GM21447 (cell line): ENCODE data around the gene TARBP1.

Source experiments
- ATAC-seq: cut with Tn5 transposase; IDR thresholded peaks from one replicate; pipeline ENCODE4 v1.9.1; 2021; ENCODE audit not compliant: unreplicated experiment

Gene TARBP1

DNA sequence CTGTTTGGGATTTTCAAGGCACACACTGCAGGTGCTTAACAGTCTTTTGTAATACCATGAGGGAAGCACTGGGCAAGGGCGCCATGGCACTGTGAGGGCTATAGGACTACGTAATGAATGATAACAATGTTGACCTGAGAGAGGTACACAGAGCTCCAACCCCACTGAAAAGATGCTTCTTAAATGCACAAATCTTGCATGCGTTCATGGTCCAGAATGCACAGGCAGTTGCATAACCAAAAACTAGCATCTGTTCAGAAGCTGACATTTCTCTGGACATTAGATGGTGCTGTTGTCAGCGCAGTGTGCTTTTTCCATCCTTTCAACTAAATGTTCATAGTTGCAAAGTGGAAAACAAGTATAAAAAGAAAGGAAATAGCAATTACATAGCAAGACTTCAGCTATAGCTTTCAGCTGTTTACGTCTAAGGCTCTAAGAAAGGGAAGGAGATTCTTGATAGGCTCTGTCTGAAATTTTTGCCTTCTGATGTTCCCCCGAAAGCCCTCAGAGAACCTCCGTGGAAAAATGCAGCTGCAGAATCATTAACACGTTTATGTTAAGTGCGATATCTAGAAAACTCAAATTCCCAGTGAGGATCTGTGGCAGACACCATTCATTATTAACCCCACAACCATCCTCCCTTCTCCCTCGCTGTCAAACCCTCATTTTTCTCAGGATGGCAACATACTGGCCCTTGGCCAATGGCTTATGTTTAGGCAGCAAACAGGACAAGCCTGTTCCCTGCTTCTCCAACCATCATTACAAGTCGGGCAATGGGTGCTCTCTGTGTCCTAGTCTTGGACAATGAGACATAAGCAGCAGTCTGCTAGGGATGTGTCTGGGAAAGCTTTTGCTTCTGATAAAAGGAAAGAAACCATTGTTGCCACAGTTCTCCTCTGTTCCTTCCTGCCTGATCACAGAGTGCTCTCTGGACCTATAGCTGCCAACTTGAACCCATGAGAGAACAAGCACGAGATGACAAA lies 8.2 kb upstream of the TARBP1 start:
- no peak for ATAC-seq

DNA sequence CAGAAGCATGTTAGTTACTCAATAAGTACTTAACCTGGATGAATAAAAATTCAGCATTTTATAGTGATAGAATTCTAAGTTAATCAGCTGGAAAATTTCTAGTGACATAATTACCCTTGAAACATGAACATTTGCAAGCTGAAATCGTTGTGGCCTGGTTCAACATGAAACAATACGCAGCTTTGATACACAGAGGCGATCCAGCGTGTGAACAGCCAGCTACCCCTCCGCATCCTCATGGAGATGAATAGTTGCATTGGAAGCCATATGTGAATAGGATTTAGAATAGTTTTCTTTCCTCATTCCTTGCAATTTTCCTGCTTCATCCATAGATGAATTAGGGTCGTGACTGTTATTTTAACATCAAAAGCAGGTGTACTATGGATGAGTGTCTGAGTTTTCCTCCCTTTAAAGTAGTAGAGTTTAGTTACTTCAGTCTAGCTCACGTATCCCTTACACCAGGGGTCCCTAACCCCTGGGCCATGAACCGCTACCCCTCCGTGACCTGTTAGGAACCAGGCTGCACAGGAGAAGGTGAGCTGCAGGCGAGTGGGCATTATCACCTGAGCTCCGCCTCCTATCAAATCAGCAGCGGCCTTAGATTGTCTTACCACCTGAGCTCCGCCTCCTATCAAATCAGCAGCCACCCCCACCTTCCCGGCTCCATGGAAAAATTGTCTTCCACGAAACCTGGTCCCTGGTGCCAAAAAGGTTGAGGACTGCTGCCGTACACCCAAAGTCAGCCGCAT lies 6.2 kb upstream of the TARBP1 start:
- no peak for ATAC-seq

DNA sequence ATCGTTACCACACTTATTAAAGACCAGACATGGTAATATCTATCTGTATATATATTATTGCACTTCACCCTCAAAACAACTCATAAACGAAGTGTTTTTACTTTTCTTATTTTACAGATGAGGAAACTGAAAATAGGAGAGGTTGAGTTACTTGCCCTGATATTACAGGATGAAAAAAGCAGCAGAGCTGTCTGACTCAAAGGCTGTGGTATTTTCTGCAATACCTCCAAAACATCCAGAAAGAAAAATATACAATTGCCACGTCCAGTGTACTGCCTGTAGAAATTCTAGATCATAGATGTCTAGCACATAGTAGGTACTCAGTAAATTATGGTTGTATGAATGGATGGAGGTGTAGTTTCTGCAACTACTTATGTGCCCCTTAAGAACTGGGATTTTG lies 5.2 kb upstream of the TARBP1 start:
- ATAC-seq, result no peak

DNA sequence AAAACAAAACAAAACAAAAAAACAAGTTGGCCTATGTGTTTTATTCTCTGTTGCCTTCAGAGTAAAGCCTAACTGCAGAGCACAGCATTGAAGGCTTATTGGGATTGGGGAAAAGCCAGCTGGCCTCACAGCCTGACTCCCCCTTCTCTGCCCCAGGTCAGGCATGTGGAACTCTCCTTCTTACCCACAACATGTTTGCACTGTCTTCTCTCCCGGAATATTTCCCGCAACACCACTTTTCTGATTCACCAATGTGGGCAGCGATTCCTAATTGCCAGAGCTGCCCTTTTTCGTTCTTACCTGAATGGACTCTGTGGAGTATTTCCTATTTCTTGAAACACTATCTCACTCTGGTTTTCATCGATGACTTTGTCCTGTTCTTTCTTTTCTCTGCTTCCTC lies 2.8 kb upstream of the TARBP1 start:
- ATAC-seq, result no peak

DNA sequence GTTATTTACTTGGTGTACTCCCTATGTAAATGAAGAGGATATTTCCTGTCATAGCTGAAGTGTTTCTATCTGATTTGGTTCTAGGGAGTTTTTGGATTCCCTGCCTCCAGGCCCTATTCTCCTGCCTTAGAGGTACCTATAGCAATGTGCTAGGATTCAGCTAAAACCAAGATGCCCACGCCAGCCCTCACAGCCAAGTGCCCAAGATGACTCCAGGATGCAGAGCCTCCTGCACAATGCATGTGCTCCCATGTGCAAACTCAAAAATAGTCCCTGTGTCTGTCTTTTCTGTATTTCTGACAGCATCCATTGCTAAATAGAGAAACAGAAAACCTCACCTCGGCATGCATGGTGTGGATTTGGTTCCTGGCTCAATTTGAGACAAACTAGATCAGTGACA lies 887 bp upstream of the TARBP1 start:
- ATAC-seq, result no peak

DNA sequence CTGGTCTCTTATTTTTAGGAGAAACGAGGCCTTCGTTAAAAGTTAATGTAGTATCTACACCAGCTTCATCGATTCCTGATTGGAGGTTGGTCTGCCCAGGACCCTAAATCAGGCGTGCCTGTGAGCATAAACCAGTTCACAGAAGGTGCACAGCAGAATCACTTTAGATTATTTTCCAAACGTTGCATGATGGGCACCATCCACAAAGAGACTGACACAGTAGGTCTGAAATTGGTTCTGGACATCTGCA lies 256 bp upstream of the TARBP1 start:
- no peak for ATAC-seq

DNA sequence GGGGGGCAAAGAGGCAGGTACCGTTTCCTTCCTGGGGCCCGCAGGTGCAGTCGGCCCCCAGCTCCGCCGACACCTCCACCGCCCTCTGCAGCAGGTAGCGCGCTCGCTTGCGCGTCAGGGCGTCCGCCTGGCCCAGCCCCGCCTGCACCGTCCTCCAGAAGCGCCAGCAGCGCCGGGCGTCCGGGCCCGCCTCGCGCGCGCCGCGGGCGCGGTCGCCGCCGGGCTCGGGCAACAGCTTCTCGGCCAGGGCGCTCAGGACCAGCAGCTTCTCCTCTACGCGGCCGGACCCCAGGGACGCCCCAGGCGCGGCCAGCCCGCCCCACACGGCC lies 863 bp downstream of the TARBP1 start:
- ATAC-seq, result peak; percentile 54

DNA sequence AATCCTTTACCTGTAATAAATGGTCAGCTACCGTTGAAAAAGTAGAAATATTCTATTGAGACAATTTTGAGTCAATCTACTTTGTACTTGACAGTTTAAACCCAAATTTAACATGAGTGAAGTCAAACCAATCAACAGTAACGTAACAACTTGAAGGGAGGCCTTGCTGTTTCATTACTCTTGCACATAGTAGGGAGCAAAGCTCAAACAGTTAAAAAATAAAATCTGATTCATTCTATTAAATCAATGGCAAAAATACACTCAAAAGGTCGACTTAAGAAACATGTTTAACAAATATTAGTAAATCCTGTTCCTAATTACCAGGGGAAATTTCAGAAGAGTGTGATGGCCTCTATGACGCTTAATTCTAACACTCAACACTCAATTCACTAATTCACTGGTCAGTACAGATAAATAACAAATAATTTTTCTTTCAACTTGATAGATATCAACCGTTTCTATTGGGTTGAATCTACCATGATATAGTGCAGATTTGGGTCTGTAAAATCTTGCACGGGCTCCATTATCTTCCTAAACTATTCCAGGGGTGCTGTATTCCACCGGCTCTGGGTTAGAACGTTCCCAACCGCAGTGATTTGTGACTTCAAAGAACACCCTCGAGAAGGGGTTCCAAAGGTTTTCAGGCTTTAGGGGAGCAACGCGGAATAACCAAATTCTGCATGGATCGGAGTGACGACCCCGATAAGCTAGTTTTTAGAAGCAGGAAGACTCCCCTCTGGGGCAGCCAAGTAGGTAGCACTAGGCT lies 1.4 kb downstream of the TARBP1 start:
- ATAC-seq, result no peak

DNA sequence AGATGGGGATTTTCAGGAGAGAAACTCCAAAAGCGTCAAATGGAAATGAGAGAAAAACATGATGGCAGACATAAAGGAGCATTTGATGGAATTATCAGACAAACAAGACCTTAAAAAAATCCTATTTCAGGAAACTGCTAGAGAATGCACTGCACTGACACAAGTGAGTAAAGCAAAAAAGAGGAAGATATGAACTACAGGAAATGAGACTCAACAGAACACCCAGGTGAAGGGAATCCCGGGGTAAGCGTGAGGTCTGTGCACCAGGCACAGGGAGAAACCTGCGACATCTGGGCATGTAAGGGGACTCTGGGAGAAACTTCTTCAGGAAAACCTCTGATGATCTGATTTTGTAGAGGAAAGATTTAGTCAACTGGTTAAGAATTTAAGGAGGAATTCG lies 2.8 kb downstream of the TARBP1 start:
- ATAC-seq, result no peak

DNA sequence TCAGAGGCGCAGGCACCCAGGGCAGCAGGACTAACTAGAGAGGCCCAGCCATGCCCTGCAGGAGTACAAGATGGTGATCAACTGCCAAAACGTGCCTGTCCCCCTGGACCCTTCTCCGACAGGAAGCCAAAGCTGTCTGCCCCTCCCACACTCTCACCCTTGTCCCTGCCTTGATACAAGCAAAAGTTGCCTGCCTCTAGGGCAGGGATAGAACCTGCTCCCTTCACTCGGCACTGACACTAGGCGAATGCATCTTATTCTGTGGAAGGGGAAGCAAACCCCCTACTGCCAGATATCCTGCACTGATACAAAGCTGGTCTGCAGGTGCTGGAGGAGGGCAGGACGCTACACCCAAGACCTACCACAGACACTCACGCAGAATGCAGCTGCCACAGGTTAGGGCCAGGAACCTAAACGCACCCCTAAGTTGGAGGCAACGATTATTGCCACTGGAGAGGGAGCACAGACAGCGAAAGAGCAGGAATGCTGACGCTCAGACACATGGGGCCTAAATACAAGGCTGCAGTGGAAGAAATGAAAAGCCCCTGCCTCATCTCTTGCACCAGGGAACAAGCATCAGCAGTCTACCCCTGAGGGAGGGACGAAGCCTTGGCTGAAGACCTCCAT lies 3.7 kb downstream of the TARBP1 start:
- no peak for ATAC-seq

DNA sequence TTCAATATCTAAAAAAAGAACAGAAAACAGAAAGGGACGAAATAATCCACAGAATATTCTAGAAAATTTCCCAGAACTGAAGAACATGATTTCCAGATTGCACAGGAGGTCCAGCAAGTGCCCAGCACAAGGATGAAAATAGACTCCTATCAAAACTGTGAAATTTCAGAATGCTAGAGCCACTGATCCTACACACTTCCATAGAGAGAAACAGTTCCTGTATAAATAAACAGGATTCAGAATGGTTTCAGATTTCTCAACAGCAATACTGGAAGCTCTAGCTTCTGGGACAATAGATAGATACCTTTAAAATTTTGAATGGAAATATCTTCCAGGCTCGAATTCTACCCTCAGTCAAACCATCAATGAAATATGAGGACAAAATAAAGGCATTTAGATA lies 4.6 kb downstream of the TARBP1 start:
- ATAC-seq, result no peak

DNA sequence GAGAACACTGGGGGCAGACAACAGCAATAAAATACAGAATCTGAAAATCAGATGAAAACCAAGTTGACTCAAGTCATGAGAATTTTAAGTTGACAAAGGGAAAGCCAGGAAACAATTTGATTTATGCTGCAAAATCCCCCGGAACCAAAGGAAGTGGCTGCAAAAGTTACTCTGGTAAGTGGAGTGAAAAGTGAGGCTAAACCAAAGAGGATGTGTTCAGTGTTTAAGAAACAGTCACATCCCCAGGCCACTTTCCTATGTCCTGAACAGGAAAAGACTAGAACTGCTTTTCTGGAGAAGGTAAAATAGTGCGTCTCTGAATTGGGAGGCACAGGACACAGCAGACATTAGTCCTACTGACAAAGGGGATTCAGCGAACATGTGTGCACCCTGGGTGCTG lies 5.9 kb downstream of the TARBP1 start:
- no peak for ATAC-seq

DNA sequence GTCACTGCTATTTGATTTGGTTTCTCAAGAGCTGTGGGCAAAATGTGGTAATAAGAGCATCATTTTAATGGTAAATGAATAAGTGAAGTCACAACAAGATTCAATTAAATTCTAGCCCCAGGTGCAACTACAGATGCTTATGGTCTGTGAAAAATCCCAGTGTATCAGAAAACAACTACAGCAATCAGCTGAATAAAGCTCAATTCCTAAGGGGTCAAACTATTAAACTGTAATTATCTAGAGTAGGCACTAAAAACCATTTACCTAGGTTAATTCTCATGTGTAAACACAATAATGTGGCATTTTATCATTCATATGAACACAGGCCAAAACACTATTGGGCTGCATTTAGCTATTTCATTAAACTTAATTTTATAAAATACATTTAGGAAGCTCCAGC lies 9.6 kb downstream of the TARBP1 start:
- ATAC-seq, result no peak

DNA sequence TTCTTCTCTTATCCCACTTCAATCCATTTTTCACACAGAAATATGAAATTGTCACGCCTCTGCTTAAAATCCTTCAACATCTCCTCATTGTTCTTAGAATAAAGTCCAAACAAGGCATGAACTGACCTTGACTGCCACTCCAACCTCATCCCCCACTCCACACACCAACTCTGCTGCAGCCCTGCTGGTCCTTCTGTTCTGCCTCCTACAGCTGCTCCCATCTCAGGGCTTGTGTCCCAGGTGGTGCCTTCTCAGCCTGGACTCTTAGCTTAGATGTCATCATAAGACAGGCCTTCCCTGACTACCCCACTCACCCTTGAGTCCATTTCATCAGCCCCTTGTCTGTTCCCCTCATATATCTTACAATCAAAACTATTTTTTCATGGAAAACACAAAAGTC lies 10.4 kb downstream of the TARBP1 start:
- no peak for ATAC-seq

DNA sequence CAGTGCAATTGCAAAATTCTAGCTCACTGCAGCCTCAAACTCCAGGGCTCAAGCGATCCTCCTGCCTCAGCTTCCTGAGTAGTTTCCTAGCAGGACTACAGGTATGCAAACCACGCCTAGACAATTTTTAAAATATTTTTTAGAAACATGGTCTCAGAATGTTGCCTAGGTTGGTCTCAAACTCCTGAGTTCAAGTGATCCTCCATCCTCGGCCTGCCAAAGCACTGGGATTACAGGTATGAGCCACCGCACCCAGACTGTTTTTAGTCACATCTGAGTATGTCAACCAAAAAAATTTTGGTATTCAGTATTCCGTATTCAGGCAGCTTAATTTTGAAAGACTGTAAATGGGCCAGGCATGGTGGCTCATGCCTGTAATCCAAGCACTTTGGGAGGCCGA lies 11.2 kb downstream of the TARBP1 start:
- ATAC-seq, result no peak

DNA sequence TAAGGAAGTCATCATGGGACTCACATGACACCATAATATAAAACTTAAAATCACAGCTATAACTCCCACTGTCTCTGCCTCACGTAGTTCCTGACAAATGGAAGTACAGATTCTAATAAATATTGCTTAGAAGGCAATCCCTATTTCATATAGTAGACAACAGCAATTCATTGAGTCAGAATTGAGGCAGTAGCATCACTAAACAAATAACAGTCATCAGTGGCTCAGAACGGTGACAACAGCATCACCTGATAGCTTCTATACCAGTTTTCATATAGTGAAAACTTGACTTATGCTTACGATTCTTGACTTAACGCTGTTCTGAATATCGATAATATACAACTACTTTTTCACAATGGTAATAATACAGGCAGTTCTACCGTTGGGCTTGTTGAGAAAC lies 12.0 kb downstream of the TARBP1 start:
- ATAC-seq, result no peak

DNA sequence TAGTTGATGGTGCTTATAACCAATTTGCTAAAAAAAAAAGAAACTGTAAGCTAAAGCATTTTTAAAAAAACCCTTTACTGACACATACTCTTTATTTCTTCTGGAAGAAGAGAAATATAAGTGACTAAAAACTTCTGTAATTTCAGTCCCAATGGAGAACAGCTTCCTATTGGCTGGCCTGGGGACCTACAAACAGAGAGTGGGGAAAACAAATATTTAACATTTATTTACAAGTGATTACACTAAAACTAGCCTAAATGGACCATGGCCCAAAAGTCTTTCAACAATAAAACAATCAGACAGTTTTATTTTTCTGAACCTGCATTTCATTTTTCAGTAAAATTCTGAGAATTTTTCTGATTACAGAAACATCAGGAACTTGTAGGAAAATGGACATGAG lies 15.2 kb downstream of the TARBP1 start:
- no peak for ATAC-seq

DNA sequence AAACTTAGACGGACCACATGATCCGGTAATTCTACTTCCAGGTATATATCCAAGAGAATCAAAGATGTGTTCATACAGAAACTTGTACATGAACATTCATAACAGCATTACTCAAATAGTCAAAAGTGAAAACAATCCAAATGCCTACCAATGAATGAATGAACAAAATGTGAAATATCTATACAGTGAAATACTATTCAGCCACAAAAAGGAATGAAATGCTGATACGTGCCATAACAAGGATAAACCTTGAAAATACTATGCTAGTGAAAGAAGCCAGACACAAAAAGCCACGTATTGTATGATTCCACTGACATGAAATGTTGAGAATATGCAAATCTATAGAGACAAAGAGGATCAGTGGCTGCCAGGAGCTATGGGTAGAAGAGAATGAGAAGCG lies 18.3 kb downstream of the TARBP1 start:
- no peak for ATAC-seq

DNA sequence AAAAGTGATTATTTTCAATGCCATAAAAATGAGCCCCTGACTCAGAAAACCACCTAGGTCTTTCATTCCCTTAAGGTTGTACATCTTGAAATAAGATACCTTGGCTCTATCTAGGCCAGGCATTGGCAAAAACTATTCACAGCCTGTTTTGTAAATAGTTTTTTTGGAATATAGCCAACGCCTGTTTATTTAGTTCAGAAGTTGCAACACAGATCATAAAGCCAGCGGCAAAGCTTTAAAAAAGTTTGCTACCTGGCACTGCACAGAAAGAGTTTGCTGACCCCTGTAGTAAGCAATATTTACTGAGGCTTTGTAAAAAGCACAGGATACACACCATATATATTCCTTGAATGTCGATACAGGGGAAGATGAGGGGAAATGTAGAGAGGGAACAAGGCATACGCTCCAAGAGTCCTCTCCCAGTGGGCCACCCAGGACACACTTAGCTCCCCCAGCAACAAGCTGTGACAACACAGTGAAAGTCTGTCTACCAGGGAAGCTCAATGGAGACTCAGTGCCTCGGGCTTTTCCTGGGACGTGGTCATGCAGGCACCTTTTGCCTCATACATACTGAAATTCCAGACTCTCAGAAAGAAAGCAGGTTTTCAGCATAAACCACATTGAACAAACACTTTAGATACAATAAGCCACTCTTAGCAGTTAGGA lies 20.5 kb downstream of the TARBP1 start:
- no peak for ATAC-seq

DNA sequence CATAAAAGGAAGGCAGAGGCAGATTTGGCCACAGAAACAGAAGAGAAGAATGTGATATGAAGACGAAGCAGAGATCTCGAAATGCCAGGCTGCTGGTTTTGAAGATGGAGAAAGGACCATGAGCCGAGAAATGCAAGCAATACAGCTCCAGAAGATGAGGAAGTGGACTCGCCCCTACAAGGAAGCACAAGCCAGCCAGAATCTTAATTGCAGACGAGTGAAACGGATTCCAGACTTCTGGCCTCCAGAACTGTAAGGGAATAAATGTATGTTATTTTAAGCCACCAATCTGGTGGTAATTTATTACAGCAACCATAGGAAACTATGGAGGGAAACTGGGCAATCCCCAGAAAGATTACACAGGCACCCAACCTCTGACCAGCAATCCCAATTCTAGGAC lies 24.1 kb downstream of the TARBP1 start:
- ATAC-seq, result no peak

DNA sequence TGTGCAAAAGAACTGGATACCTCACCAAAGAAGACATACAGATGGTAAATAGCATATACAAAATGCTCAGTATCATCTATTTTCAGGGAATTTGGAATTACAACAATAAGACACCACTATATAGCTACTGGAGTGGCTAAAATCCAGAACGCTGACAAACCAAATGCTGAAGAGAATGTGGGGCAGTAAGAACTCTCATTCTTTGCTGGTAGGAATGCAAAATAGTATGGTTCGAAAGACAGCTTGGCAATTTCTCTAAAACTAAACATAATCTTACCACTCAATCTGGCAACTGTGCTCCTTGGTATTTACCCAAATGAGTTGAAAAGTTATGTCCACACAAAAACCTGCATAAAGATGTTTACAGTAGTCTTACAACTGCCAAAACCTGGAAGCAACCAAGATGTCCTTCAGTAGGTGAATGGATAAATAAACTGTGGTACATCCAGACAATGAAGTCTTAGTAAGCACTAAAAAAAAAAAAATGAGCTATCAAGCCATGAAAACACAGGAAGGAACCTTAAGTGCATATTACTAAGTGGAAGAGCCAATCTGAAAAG lies 26.5 kb downstream of the TARBP1 start:
- ATAC-seq, result no peak
